GM10847 (cell line): ENCODE measurements around the gene IRF1.

ENCODE experiments used
- POLR2A ChIP-seq: IDR thresholded peaks from 2 replicates; pipeline ENCODE4 v1.6.1; 2011; ENCODE audit not compliant: insufficient read length; ENCODE audit errors: extremely low read depth

IRF1 gene

GRCh38 chr5:132446621-132447020 is 44.0 kb downstream of the IRF1 start:
- no peak for TF ChIP-seq POLR2A

- no peak for TF ChIP-seq POLR2A
These were observed 44.6 kb downstream of the IRF1 start for GRCh38 chr5:132445930-132446329.

GRCh38 chr5:132445640-132445923 is 45.0 kb downstream of the IRF1 start:
- no peak for TF ChIP-seq POLR2A

GRCh38 chr5:132444841-132445639 is 45.5 kb downstream of the IRF1 start:
- TF ChIP-seq POLR2A = no peak

GRCh38 chr5:132444061-132444460 is 46.5 kb downstream of the IRF1 start:
- no peak for TF ChIP-seq POLR2A

- TF ChIP-seq POLR2A = no peak
These were observed 51.0 kb downstream of the IRF1 start for GRCh38 chr5:132439521-132440089.

- no peak for TF ChIP-seq POLR2A
These were observed 51.7 kb downstream of the IRF1 start for GRCh38 chr5:132438917-132439316.

- TF ChIP-seq POLR2A = no peak
These were observed 52.8 kb downstream of the IRF1 start for GRCh38 chr5:132437604-132438266.

- TF ChIP-seq POLR2A = no peak
These were observed 53.6 kb downstream of the IRF1 start for GRCh38 chr5:132436936-132437335.

- no peak for TF ChIP-seq POLR2A
These were observed 54.7 kb downstream of the IRF1 start for GRCh38 chr5:132435886-132436285.

GRCh38 chr5:132435447-132435846 is 55.1 kb downstream of the IRF1 start:
- TF ChIP-seq POLR2A = no peak

- TF ChIP-seq POLR2A = no peak
These were observed 55.9 kb downstream of the IRF1 start for GRCh38 chr5:132434416-132435286.

- no peak for TF ChIP-seq POLR2A
These were observed 57.4 kb downstream of the IRF1 start for GRCh38 chr5:132433141-132433540.

GRCh38 chr5:132431632-132432031 is 58.9 kb downstream of the IRF1 start:
- TF ChIP-seq POLR2A = no peak
